IMR-90 (cell line): Measurements from ENCODE around the gene GJB3.

Source experiments
- BHLHE40 ChIP-seq: fragments of 150-350 bp; IDR thresholded peaks from 2 replicates; pipeline ENCODE4 v1.6.1; 2016; ENCODE audit warnings: mild to moderate bottlenecking, low read depth, low read length
- MAZ ChIP-seq: IDR thresholded peaks from 2 replicates; pipeline ENCODE4 v1.6.1; 2012; ENCODE audit warnings: low read depth, mild to moderate bottlenecking, low read length, improper control_type of control experiment, moderate library complexity, borderline replicate concordance
- POLR2A ChIP-seq: IDR thresholded peaks from 2 replicates; pipeline ENCODE4 v1.6.1; 2012; ENCODE audit warnings: mild to moderate bottlenecking, low read depth, low read length
- RAD21 ChIP-seq: IDR thresholded peaks from 2 replicates; pipeline ENCODE4 v1.6.1; 2012; ENCODE audit warnings: low read length, improper control_type of control experiment
- RCOR1 ChIP-seq: IDR thresholded peaks from 2 replicates; pipeline ENCODE4 v1.6.1; 2012; ENCODE audit warnings: mild to moderate bottlenecking, low read length, improper control_type of control experiment; ENCODE audit not compliant: insufficient replicate concordance
- SMC3 ChIP-seq: fragments of 150-350 bp; IDR thresholded peaks from 2 replicates; pipeline ENCODE4 v1.6.1; 2016; ENCODE audit warnings: low read depth, mild to moderate bottlenecking, antibody characterized with exemption, low read length, moderate library complexity
- TF ChIP-seq, protein P1 (sequence below): conservative IDR thresholded peaks from 2 replicates; pipeline ENCODE4 v1.5.1; 2012; ENCODE audit warnings: mild to moderate bottlenecking, low read depth, low read length, improper control_type of control experiment
- TF ChIP-seq, protein P2 (sequence below): fragments of 150-350 bp; IDR thresholded peaks from 2 replicates; pipeline ENCODE4 v1.6.1; 2017; ENCODE audit warnings: mild to moderate bottlenecking, antibody characterized with exemption, low read length, low read depth

DNA sequence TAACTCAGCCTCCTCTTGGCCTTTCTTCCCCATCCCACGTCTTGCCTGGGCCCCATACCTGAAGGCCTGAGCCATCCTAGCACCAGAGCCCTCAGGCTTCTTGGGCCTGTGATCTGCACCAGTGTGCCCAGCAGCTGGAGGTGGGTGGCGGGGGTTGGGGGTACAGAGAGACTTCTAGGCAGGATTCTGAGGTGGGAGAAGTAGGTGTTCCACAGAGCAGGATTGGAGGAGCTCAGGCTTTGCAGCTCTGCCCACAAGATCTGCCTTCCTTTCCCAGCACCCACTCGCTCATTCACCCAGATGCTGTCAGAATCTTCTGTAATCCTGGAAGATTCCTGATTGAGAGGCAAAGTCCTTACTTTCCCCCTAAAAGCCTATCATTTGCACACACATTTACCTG lies 36.2 kb upstream of the GJB3 start:
- TF ChIP-seq SMC3, result no peak
- no peak for TF ChIP-seq POLR2A
- TF ChIP-seq, protein P1, sequence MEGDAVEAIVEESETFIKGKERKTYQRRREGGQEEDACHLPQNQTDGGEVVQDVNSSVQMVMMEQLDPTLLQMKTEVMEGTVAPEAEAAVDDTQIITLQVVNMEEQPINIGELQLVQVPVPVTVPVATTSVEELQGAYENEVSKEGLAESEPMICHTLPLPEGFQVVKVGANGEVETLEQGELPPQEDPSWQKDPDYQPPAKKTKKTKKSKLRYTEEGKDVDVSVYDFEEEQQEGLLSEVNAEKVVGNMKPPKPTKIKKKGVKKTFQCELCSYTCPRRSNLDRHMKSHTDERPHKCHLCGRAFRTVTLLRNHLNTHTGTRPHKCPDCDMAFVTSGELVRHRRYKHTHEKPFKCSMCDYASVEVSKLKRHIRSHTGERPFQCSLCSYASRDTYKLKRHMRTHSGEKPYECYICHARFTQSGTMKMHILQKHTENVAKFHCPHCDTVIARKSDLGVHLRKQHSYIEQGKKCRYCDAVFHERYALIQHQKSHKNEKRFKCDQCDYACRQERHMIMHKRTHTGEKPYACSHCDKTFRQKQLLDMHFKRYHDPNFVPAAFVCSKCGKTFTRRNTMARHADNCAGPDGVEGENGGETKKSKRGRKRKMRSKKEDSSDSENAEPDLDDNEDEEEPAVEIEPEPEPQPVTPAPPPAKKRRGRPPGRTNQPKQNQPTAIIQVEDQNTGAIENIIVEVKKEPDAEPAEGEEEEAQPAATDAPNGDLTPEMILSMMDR, result no peak
- TF ChIP-seq RAD21, result no peak
- no peak for TF ChIP-seq RCOR1
- TF ChIP-seq, protein P2, sequence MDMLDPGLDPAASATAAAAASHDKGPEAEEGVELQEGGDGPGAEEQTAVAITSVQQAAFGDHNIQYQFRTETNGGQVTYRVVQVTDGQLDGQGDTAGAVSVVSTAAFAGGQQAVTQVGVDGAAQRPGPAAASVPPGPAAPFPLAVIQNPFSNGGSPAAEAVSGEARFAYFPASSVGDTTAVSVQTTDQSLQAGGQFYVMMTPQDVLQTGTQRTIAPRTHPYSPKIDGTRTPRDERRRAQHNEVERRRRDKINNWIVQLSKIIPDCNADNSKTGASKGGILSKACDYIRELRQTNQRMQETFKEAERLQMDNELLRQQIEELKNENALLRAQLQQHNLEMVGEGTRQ, result no peak
- no peak for TF ChIP-seq MAZ
- no peak for TF ChIP-seq BHLHE40
